Measurements from ENCODE around the gene SPPL3.
"Not testable (repeated sequence)": the region's sequence is repeated elsewhere in the genome, so short reads cannot be mapped to it uniquely, and the experiment has no call there.

Gene SPPL3

DNA sequence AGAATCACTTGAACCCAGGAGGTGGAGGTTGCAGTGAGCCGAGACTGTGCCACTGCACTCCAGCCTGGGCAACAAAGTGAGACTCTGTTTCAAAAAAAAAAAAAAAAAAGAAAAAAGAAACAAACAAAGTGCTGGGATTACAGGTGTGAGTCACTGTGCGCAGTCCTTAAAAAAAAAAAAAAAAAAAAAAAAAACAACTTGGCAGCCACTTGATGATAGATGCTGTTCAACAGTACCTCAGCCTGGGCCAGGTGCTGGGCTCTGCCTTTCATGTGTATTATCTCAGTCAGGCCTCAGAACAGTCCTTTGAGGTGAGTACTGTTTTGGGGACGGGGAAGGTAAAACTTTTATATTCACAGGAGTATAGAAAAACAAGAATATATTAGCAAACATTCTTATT lies 169.0 kb downstream of the SPPL3 start:
- H3K4me3 Mint-ChIP-seq = no peak overlapping the region
- ATAC-seq (replicated peaks) = no peak
- no peak for DNase-seq
- no peaks in the 10 kb centered on the region for H3K9me3 Mint-ChIP-seq
- no peaks in the 10 kb centered on the region for H3K4me1 Mint-ChIP-seq
- no peak overlapping the region for H3K27ac Mint-ChIP-seq
- H3K36me3 Mint-ChIP-seq = peaks cover 11 to 12% of the 10 kb centered on the region in 2 donors
- H3K27me3 Mint-ChIP-seq = no peaks in the 10 kb centered on the region

DNA sequence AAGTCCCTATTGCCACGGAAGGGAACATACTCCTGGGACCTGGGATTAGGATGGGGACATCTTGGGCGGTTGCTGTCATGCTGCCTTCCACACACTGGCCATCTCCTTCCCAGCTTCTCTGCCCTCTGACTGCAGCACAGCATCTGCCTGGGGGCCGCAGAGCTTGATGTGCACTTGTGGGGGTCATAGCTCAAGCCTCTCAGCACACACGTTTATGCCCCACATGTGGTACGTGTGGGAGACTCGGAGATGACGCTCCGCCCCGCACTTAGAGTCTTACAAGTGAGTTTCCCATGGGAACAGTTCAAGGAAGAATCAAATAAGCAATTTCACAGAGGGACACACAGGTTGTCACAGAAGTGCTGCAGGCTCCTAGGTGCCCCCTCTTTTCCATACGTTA lies 169.9 kb downstream of the SPPL3 start:
- Mint-ChIP-seq H3K36me3 (peaks cover 17 to 19% of the 10 kb centered on the region in 2 donors), H3K4me3 (no peak overlapping the region), H3K4me1 (no peaks in the 10 kb centered on the region), H3K27ac (no peak overlapping the region), H3K9me3 (no peaks in the 10 kb centered on the region), H3K27me3 (no peaks in the 10 kb centered on the region)
- DNase-seq (no peak), ATAC-seq (replicated peaks) (no peak)

DNA sequence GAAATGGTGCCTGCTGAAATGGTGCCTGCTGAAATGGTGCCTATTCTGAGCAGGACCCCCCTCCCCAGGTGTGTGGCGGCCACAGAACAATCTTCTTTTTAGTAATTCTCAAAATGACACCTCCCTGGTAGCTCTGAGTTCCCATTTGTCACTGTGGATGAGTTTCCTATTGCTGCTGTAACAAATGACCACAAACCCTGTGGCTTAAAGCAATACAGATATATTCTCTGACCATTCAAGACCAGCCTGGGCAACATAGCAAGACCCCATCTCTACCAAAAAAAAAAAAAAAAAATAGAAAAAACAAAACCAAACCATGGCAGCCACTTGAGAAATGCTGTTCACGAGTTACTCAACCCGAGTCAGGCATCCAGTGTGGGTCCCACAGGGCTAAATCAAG lies 170.6 kb downstream of the SPPL3 start:
- no peaks in the 10 kb centered on the region for H3K9me3 Mint-ChIP-seq
- H3K27me3 Mint-ChIP-seq = no peaks in the 10 kb centered on the region
- no peaks in the 10 kb centered on the region for H3K4me1 Mint-ChIP-seq
- DNase-seq = no peak
- no peak overlapping the region for H3K27ac Mint-ChIP-seq
- H3K4me3 Mint-ChIP-seq = no peak overlapping the region
- no peak for ATAC-seq (replicated peaks)
- H3K36me3 Mint-ChIP-seq = peaks cover 17 to 19% of the 10 kb centered on the region in 2 donors

DNA sequence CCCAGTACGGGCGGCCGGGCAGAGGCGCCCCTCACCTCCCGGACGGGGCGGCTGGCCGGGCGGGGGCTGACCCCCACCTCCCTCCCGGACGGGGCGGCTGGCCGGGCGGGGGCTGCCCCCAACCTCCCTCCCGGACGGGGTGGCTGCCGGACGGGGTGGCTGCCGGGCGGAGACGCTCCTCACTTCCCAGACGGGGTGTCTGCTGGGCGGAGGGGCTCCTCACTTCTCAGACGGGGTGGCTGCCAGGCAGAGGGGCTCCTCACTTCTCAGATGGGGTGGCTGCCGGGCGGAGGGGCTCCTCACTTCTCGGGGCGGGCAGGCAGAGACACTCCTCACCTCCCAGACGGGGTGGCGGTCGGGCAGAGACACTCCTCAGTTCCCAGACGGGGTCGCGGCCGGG lies 172.0 kb downstream of the SPPL3 start:
- H3K4me3 Mint-ChIP-seq; H3K4me1 Mint-ChIP-seq; DNase-seq; H3K27me3 Mint-ChIP-seq; H3K9me3 Mint-ChIP-seq; H3K27ac Mint-ChIP-seq; ATAC-seq (replicated peaks): not testable (repeated sequence)
- peaks cover 21 to 22% of the 10 kb centered on the region in 2 donors for H3K36me3 Mint-ChIP-seq

DNA sequence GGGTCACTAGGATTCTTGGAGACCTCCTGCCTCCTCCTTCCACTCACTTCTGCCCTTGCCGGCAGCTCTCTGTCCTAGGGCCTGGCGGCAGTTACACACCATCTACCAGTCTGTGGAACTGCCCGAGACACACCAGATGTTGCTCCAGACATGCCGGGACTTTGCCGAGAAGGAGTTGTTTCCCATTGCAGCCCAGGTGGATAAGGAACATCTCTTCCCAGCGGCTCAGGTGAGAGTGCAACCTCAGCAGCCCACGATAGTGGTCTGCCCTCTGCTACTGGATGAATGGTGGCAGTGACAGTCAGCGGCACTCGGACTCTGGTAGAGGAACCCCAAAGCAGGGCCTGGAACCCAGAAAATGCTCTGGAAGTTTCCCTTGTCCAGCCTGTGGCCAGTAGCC lies 177.2 kb downstream of the SPPL3 start:
- no peak for ATAC-seq (replicated peaks)
- H3K36me3 Mint-ChIP-seq = peaks cover 34 to 40% of the 10 kb centered on the region in 2 donors
- no peaks in the 10 kb centered on the region for H3K27me3 Mint-ChIP-seq
- H3K9me3 Mint-ChIP-seq = no peaks in the 10 kb centered on the region
- no peak overlapping the region for H3K27ac Mint-ChIP-seq
- no peak for DNase-seq
- H3K4me3 Mint-ChIP-seq = no peak overlapping the region
- peaks cover 15 to 26% of the 10 kb centered on the region in 2 donors for H3K4me1 Mint-ChIP-seq

DNA sequence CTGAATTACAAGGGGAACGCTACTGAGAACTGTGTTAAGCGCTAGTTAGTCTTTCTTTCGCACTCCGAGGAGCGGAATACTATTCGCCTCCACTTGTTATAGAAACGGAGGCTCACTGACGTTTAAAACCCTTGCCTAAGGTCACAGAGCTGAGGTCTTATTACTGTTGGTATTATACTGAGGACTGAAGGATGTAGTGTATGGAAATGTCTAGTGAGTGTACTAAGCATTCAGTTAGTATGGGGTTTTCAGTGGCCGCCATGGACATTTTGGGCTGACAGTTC lies 177.7 kb downstream of the SPPL3 start:
- Mint-ChIP-seq H3K4me3 (peak overlapping the region; percentile 92 to 95), H3K36me3 (peaks cover 32 to 42% of the 10 kb centered on the region in 2 donors), H3K4me1 (peaks cover 19 to 31% of the 10 kb centered on the region in 2 donors), H3K9me3 (no peaks in the 10 kb centered on the region), H3K27me3 (no peaks in the 10 kb centered on the region), H3K27ac (peak overlapping the region; percentile 90)
- no peak for DNase-seq
- no peak for ATAC-seq (replicated peaks)

DNA sequence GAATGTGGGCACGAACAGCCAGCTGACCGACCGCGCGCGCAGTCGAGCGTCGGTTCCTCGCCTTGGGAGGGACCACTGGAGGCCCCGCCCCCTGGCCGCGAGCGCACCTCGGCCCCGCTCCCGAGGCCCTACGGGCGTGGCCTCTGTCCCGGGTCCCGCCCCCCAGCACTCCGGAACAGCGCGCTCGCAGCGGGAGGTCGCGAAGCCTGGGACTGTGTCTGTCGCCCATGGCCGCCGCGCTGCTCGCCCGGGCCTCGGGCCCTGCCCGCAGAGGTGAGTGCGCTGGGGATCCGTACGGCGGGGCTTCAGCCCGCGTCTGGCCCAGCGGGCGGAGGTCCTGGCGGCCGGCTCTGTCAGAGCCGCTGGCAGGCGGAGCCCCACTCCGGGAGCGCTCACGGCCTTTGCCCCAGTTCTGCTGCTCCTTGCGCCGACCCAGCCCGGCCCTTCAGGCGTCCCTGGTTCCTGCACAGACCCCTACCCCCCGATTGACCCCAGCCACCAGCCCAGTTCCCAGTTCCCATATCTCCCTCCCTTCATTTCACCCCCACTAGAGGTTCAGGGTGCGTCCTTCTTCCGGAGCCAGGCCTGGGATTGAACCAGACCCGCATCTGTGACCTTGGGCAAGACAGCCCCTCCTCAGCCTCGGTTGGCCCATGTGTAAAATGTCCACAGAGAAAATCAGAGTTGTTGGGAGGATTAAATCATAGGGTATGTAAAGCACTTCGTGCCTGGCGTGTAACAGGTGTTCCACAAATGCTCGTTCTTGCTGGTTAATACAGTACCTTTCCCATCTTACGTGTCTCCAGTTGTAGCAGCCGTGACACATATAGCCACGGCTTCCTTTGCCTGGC lies 178.3 kb downstream of the SPPL3 start, which contains the start of gene ACADS:
TSS of gene ACADS (plus strand) at position 168 of the 851 bp plus-strand sequence. CDS start at position 228, 60 bp downstream.
- Mint-ChIP-seq H3K4me1 (peaks cover 21 to 35% of the 10 kb centered on the region in 2 donors), H3K27ac (peak within 1 kb of the TSS; percentile 90), H3K27me3 (no peaks in the 10 kb centered on the region), H3K36me3 (peaks cover 36 to 46% of the 10 kb centered on the region in 2 donors), H3K9me3 (no peaks in the 10 kb centered on the region), H3K4me3 (peak within 1 kb of the TSS; percentile 92 to 95)
- ATAC-seq (replicated peaks) = peak; percentile 99 to 100
- DNase-seq = peak; percentile 82

DNA sequence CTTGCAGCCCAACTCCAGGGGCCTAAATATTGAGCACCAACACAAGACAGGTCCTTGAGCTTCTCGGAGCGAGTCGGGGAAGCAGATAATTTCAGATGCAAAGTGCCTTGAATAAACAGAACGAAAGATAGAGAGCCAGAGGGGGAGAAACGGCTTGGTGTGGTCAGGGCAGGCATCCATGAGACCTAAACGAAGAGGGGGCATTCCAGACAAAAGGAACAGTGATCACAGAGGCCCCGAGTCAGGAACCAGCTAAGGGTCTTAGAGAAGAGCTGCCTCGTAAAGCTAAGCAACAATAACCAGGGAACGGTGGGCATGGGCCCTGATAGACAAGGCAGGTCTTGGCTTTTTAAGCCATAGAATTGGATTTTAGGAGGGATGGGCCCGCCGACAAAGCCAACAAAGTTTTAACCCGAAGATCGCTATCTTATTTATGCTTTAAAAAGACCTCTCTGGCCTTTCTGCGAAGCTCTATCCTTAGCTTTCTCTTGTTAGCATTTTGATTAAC lies 179.0 kb downstream of the SPPL3 start:
- peak in 1 of 2 donors; percentile 3 for ATAC-seq (replicated peaks)
- peaks cover 36 to 45% of the 10 kb centered on the region in 2 donors for H3K36me3 Mint-ChIP-seq
- H3K9me3 Mint-ChIP-seq = no peaks in the 10 kb centered on the region
- H3K27me3 Mint-ChIP-seq = no peaks in the 10 kb centered on the region
- DNase-seq = no peak
- peak overlapping the region; percentile 92 to 95 for H3K4me3 Mint-ChIP-seq
- H3K27ac Mint-ChIP-seq = no peak overlapping the region
- peaks cover 21 to 37% of the 10 kb centered on the region in 2 donors for H3K4me1 Mint-ChIP-seq

DNA sequence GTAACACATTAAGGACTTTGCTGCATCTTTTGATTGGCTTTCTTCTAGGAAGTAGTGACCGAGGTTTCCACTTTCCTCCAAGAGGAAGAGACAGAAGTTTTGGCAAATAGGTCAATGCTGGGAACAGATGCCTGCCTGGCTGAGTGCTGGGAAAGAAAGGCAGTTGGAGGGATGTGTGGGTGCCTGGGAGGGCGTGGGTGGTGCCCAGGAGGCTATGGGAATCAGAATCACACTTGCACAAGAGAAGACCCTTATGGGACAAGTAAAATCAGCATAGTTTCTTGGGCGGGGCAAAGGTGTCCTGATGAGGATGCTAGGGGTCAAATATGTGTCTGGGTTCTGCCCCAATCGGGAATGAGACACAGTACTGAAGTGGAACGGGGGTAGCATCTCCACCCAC lies 179.4 kb downstream of the SPPL3 start:
- H3K27ac Mint-ChIP-seq = no peak overlapping the region

DNA sequence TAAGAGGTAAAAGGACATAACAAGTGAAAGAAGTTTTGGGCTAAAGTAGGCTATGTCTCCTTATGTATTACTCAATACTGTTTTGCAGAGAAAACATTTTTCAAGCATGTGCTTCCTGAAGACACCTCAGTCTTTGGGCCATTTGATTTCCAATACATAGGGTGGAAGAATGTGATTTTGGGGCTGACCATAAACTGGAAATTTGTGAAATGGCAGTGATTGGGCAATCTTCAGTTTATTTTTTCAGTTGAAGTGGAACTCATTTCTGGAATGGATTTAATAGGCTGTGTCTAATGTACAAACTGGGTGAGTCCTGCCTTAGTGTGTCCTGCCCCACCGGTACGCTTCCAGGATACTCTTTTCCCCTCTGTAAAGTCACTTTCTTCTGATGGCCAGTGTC lies 181.4 kb downstream of the SPPL3 start:
- no peak for DNase-seq
- peaks cover 24 to 56% of the 10 kb centered on the region in 2 donors for H3K4me1 Mint-ChIP-seq
- peaks cover 45 to 54% of the 10 kb centered on the region in 2 donors for H3K36me3 Mint-ChIP-seq
- no peak overlapping the region for H3K27ac Mint-ChIP-seq
- no peaks in the 10 kb centered on the region for H3K9me3 Mint-ChIP-seq
- no peak for ATAC-seq (replicated peaks)
- no peaks in the 10 kb centered on the region for H3K27me3 Mint-ChIP-seq
- no peak overlapping the region for H3K4me3 Mint-ChIP-seq

More for the DNA sequence above, 179.4 kb downstream of the SPPL3 start:
- ATAC-seq (replicated peaks) (no peak), DNase-seq (no peak)
- no peaks in the 10 kb centered on the region for H3K9me3 Mint-ChIP-seq
- no peaks in the 10 kb centered on the region for H3K27me3 Mint-ChIP-seq
- H3K4me3 Mint-ChIP-seq = peak overlapping the region; percentile 92 to 95
- H3K36me3 Mint-ChIP-seq = peaks cover 38 to 46% of the 10 kb centered on the region in 2 donors
- peaks cover 21 to 41% of the 10 kb centered on the region in 2 donors for H3K4me1 Mint-ChIP-seq

DNA sequence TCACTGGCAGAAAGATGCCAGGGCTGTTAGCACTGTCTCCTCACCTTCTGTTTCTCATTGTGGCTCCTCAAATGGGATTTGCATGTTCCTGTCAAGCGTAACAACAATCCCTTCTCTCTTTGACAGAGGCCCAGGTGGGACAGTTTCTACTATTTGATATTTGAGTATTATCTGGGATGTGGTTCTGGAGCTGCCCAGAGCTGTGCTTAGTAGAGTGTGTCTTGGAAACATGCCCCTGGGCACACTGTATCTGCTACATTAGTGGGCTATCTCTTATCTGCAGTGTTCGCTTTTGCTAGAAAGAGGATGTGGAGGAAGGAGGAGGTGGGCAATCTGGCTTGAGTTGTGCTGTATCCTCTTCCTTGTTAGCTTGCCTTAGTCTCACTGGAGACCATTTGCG lies 182.3 kb downstream of the SPPL3 start:
- ATAC-seq (replicated peaks) (no peak), DNase-seq (no peak)
- no peak overlapping the region for H3K4me3 Mint-ChIP-seq
- peaks cover 48 to 54% of the 10 kb centered on the region in 2 donors for H3K36me3 Mint-ChIP-seq
- peaks cover 24 to 56% of the 10 kb centered on the region in 2 donors for H3K4me1 Mint-ChIP-seq
- no peaks in the 10 kb centered on the region for H3K9me3 Mint-ChIP-seq
- no peaks in the 10 kb centered on the region for H3K27me3 Mint-ChIP-seq
- no peak overlapping the region for H3K27ac Mint-ChIP-seq

DNA sequence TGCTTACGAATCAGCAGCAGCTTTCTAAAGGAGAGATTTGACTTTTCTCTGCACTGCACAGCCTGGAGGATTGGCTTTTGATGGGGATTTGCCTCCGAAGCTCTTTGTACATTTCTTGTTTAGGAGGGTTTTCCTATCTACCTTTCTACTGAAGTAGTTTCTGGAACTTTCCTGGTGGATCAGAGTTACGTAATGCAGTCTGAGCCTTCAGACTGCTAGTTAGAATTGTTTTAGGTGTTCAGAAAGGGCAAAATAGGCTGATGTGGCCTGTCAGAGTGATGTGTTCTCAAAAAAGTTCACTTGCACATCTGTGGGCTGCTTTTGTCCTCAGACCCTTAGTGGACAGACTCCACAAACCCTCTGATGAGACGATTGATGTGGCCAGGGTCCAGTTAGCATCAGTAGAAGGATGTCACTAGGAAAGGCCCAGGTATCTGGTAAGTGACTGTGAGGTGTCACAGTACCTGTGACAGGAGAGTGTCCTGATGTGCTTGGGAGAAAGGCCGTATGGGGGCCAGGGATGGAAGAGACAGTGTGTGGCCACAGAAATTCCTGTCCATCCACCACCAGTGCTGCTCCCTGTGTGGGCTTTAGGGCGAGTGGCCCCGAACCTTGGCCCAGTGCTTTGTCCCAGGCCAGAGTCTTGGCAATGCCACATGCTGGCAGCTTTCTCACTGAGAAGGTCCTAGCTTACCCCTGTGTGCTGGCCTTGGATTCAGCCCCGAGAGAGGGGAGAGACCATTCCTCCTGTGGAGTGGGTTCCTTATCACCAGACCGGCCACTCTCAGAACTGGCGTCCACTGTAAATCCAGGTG lies 183.0 kb downstream of the SPPL3 start:
- Mint-ChIP-seq H3K9me3 (no peaks in the 10 kb centered on the region), H3K27ac (no peak overlapping the region), H3K27me3 (no peaks in the 10 kb centered on the region), H3K4me3 (no peak overlapping the region), H3K4me1 (peaks cover 22 to 52% of the 10 kb centered on the region in 2 donors), H3K36me3 (peaks cover 55 to 61% of the 10 kb centered on the region in 2 donors)
- ATAC-seq (replicated peaks) (no peak), DNase-seq (no peak)

DNA sequence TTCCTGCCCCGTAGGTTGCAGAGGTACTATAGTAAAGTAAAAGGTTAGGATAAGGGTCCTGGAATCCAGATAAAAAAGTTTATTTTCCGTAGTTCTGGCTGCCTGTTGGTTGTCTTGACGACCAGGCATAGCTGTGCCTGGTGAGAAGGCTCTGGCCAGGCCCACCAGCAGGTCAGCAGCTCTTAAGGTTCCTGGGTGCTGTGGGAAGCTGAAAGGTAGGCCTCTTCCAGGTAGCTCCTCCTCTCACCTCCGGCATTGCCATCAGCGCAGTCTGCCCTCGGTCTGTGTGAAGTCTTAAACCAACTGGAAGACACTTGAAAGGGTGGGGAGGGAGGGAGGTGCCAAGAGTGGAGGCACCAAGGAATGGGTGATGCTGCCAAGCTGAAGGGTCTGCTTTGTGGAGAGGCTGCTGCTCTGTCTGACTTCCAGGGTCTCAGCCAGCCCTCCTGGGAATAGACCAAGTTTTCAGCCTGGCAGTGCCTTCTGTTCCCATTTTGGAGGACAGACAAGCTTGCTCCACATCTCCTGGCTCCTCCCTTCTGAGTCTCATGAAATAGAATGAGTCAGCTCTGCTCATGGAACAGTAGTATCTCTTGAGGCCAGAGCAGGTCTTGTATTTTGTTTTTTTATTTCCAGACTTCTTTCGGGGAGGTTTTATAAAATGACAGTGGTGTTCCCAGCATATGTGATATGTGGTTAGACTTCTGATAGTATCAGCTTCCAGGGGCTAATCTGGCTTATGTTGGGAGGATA lies 183.7 kb downstream of the SPPL3 start:
- ATAC-seq (replicated peaks) (no peak), DNase-seq (no peak)
- Mint-ChIP-seq H3K27ac (no peak overlapping the region), H3K9me3 (no peaks in the 10 kb centered on the region), H3K4me1 (peaks cover 20 to 46% of the 10 kb centered on the region in 2 donors), H3K4me3 (no peak overlapping the region), H3K27me3 (no peaks in the 10 kb centered on the region), H3K36me3 (peaks cover 56 to 62% of the 10 kb centered on the region in 2 donors)

Data from stimulated activated naive B cell treated with anti-CD40 and anti-IgM and Interleukin-4, amounts not matched to agents 10 μg/mL and 1 μg/mL and 100 μg/mL, for 72 hours (primary cell).